Left lung (tissue), 10 donors: ENCODE data around the gene MIX23. TPM values are rescaled to one million over a fixed set of nuclear protein-coding genes. Genes with fewer than 3 reads are reported as not detected.

ENCODE experiments used
- ATAC-seq: fragments of 200-7000 bp; cut with Tn5 transposase; one replicate; pipeline ENCODE4 v1.9.1; 2020; ENCODE audit warnings: moderate library complexity
- DNase-seq, 4 donors: peaks; one replicate each; pipeline ENCODE4 v3.0.0-alpha.2; 2013 to 2020
- H3K27ac ChIP-seq, 2 donors: fragments of 200-600 bp; sonication (generic) in 1 of 2; one replicate each; pipeline versions ENCODE4 v1.5.0 to v1.8.0; 2020 to 2021
- H3K27me3 ChIP-seq, 2 donors: fragments of 200-600 bp; sonication (generic) in 1 of 2; one replicate each; pipeline versions ENCODE4 v1.5.0 to v1.8.0; 2020 to 2021
- H3K36me3 ChIP-seq, 2 donors: fragments of 200-600 bp; sonication (generic) in 1 of 2; one replicate each; pipeline versions ENCODE4 v1.5.0 to v1.8.0; 2020 to 2021
- H3K4me1 ChIP-seq, 2 donors: fragments of 200-600 bp; one replicate each; pipeline ENCODE4 v1.8.0; 2021
- H3K4me3 ChIP-seq, 2 donors: fragments of 200-600 bp; sonication (generic) in 1 of 2; one replicate each; pipeline versions ENCODE4 v1.5.0 to v1.8.0; 2020 to 2021; ENCODE audit warnings: mild to moderate bottlenecking in 1 of 2
- H3K9me3 ChIP-seq, 2 donors: fragments of 200-600 bp; sonication (generic) in 1 of 2; one replicate each; pipeline versions ENCODE4 v1.5.0 to v1.8.0; 2020 to 2021
- CTCF ChIP-seq, 2 donors: fragments of 200-600 bp; sonication (generic) in 1 of 2; IDR thresholded peaks; one replicate each; pipeline versions ENCODE4 v1.5.0 to v1.8.0; 2021; ENCODE audit warnings: antibody characterized with exemption in 2 of 2
- intact Hi-C, 2 donors: fragments of 100-400 bp; cut with DNase I; formaldehyde crosslinking; loops; one replicate each; pipeline versions ENCODE4 v1.11.2 to v1.14.2; 2022
- polyA plus RNA-seq, 6 donors: library from polyadenylated mRNA; unstranded; fragments of 120-200 nt; gene quantifications; one replicate each; pipeline ENCODE4 v1.2.1, GENCODE V29; 2013; ENCODE audit not compliant: insufficient read length in 6 of 6
- total RNA-seq, 2 donors: library from RNA; stranded (reverse); fragmentation: NEBNext Ultra II Directional; extraction: Animal tissue kit (Norgen Biotek cat#: 25700); gene quantifications; one replicate each; pipeline ENCODE4 v1.2.1, GENCODE V29; 2021
- donor health status: DM: no; HTN: yes; CAD: no.
- donor health status: DM: no; HTN: no; CAD: no.

MIX23 gene
- total and polyA plus RNA-seq, 8 donors, result 24.2 to 42.6 (median 38.5) TPM

- no peak overlapping the region for H3K4me3 ChIP-seq
- H3K27me3 ChIP-seq, result no peaks in the 10 kb centered on the region
- H3K36me3 ChIP-seq, result peaks cover 0 to 37% of the 10 kb centered on the region in 2 donors
- no peak for TF ChIP-seq CTCF (IDR thresholded peaks at IDR 0.05)
- ATAC-seq (no peak), DNase-seq (no peak)
- peaks cover 15 to 39% of the 10 kb centered on the region in 2 donors for H3K4me1 ChIP-seq
- H3K9me3 ChIP-seq, result no peaks in the 10 kb centered on the region
- intact Hi-C loops, result no loop called here
- H3K27ac ChIP-seq, result no peak overlapping the region
These were observed 27.6 kb upstream of the MIX23 start for GRCh38 chr3:122410639-122411038.

- intact Hi-C loops, result no loop called here
- H3K4me1 ChIP-seq, result peaks cover 11 to 35% of the 10 kb centered on the region in 2 donors
- no peak for TF ChIP-seq CTCF (IDR thresholded peaks at IDR 0.05)
These were observed 27.1 kb upstream of the MIX23 start for GRCh38 chr3:122410111-122410510.

GRCh38 chr3:122409446-122409845 is 26.4 kb upstream of the MIX23 start:
- H3K27me3 ChIP-seq, result no peaks in the 10 kb centered on the region
- no peak for TF ChIP-seq CTCF (IDR thresholded peaks at IDR 0.05)
- ATAC-seq, result peak; percentile 41
- intact Hi-C loops, result no loop called here
- no peaks in the 10 kb centered on the region for H3K9me3 ChIP-seq
- H3K27ac ChIP-seq, result peak overlapping the region in 1 of 2 donors; percentile 86
- peaks cover 4 to 28% of the 10 kb centered on the region in 2 donors for H3K4me1 ChIP-seq
- DNase-seq, result no peak
- peaks cover 0 to 40% of the 10 kb centered on the region in 2 donors for H3K36me3 ChIP-seq
- peak overlapping the region in 1 of 2 donors; percentile 7 for H3K4me3 ChIP-seq

More at GRCh38 chr3:122410111-122410510, 27.1 kb upstream of the MIX23 start:
- Histone ChIP-seq H3K27me3 (no peaks in the 10 kb centered on the region), H3K27ac (peak overlapping the region in 1 of 2 donors; percentile 86), H3K9me3 (no peaks in the 10 kb centered on the region), H3K4me3 (no peak overlapping the region), H3K36me3 (peaks cover 0 to 40% of the 10 kb centered on the region in 2 donors)
- ATAC-seq (no peak), DNase-seq (no peak)

GRCh38 chr3:122407946-122408345 is 24.9 kb upstream of the MIX23 start:
- no peak for DNase-seq
- ATAC-seq, result no peak
- Histone ChIP-seq H3K36me3 (peaks cover 0 to 50% of the 10 kb centered on the region in 2 donors), H3K4me3 (no peak overlapping the region), H3K4me1 (peaks cover 0 to 21% of the 10 kb centered on the region in 2 donors), H3K9me3 (no peaks in the 10 kb centered on the region), H3K27me3 (no peaks in the 10 kb centered on the region), H3K27ac (no peak overlapping the region)
- intact Hi-C loops, result no loop called here
- TF ChIP-seq CTCF (IDR thresholded peaks at IDR 0.05), result no peak

GRCh38 chr3:122406198-122406597 is 23.2 kb upstream of the MIX23 start:
- ATAC-seq (no peak), DNase-seq (no peak)
- intact Hi-C loops, result no loop called here
- Histone ChIP-seq H3K27ac (no peak overlapping the region), H3K9me3 (no peaks in the 10 kb centered on the region), H3K27me3 (no peaks in the 10 kb centered on the region), H3K4me1 (peaks cover 0 to 14% of the 10 kb centered on the region in 2 donors), H3K4me3 (no peak overlapping the region), H3K36me3 (peaks cover 0 to 54% of the 10 kb centered on the region in 2 donors)
- no peak for TF ChIP-seq CTCF (IDR thresholded peaks at IDR 0.05)
